ENCODE results near the gene HORMAD1. TPM values are rescaled to one million over a fixed set of nuclear protein-coding genes. Genes with fewer than 3 reads are reported as not detected.
A peak's percentile ranks its signal among the peaks of the same experiment; 100 is the strongest.

Gene HORMAD1
- polyA plus RNA-seq, 1 of the 3 experiments (the other 2 are of a cell fraction): not detected

- 89% methylated on average over 3 of the region's 3 CpGs for WGBS (ENCODE audit: low lambda C conversion rate)
- CTCF ChIA-PET: interaction anchor here (0.7 to 1.7 kb wide), 4 partner anchors 21 to 132 kb away, joined by 3 to 6 read pairs (median 3); no protein-coding TSS in a partner anchor
- H3K4me1 ChIP-seq (ENCODE audit: control insufficient read depth in 1 of 2, insufficient read depth in 2 of 2, low read depth in 1 of 2, low read length in 1 of 2): peaks cover 9 to 14% of the 10 kb centered on the region in 2 experiments; a peak in 2 of 4 replicates
Observed at GRCh38 chr1:150692720-150693119, 28.0 kb downstream of the HORMAD1 start.

GRCh38 chr1:150688763-150689162 lies 31.9 kb downstream of the HORMAD1 start:
- Histone ChIP-seq H4K20me1 (ENCODE audit: insufficient read depth) (no peaks in the 10 kb centered on the region), H3K27me3 (ENCODE audit: insufficient read depth) (no peaks in the 10 kb centered on the region), H3K36me3 (replicated peaks in 1 of 2; ENCODE audit: control insufficient read depth in 1 of 2, insufficient read depth in 2 of 2, low read length in 1 of 2) (peaks cover 36 to 41% of the 10 kb centered on the region in 2 experiments), H3K9ac (no peak overlapping the region), H3K9me2 (no peaks in the 10 kb centered on the region), H3K4me1 (ENCODE audit: control insufficient read depth in 1 of 2, insufficient read depth in 2 of 2, low read depth in 1 of 2, low read length in 1 of 2) (peaks cover 0 to 8% of the 10 kb centered on the region in 2 experiments; a peak in 1 of 4 replicates), H3K9me3 (no peaks in the 10 kb centered on the region), H3K4me3 (ENCODE audit: low read depth in 2 of 2, low read length in 1 of 2) (no peak overlapping the region), H3K79me2 (ENCODE audit: insufficient read depth) (no peaks in the 10 kb centered on the region), H2AFZ (ENCODE audit: low read depth) (no peak overlapping the region), H3K4me2 (no peak overlapping the region), H3F3A (replicated peaks; ENCODE audit: insufficient read depth) (no peaks in the 10 kb centered on the region), H3K27ac (ENCODE audit: low read depth in 2 of 2, low read length in 1 of 2) (no peak overlapping the region; a peak in 1 of 4 replicates)
- POLR2A ChIA-PET: no interaction called here
- no peak for DNase-seq
- 91% methylated on average over 1 of the region's 1 CpG for WGBS (ENCODE audit: low lambda C conversion rate)
- CTCF ChIA-PET: interaction anchor here (0.7 to 3.1 kb wide), 3 partner anchors 9 to 124 kb away, joined by 3 to 8 read pairs (median 5); partner anchors contain the start of gene GOLPH3L
- TF ChIP-seq FOSL2 (IDR thresholded peaks at IDR 0.05; ENCODE audit: borderline replicate concordance, low read depth) (no peak), REST (IDR thresholded peaks at IDR 0.05; ENCODE audit: low read depth, low read length) (no peak), TAF1 (IDR thresholded peaks at IDR 0.05; ENCODE audit: borderline replicate concordance, low read depth, low read length) (no peak), RXRA (IDR thresholded peaks at IDR 0.05; ENCODE audit: borderline replicate concordance, low read depth) (no peak), RCOR1 (IDR thresholded peaks at IDR 0.05; ENCODE audit: low read length) (no peak), FOXM1 (IDR thresholded peaks at IDR 0.05; ENCODE audit: low read depth) (no peak), PBX3 (IDR thresholded peaks at IDR 0.05) (no peak), IRF3 (IDR thresholded peaks at IDR 0.05; ENCODE audit: low read depth, low read length) (no peak), RAD21 (IDR thresholded peaks at IDR 0.05; ENCODE audit: low read length) (no peak), ZBTB33 (IDR thresholded peaks at IDR 0.05; ENCODE audit: borderline replicate concordance, low read depth) (no peak)

More at GRCh38 chr1:150692720-150693119, 28.0 kb downstream of the HORMAD1 start:
- no peaks in the 10 kb centered on the region for H3K27me3 ChIP-seq (ENCODE audit: insufficient read depth)
- H2AFZ ChIP-seq (ENCODE audit: low read depth): no peak overlapping the region
- DNase-seq: no peak
- no peaks in the 10 kb centered on the region for H4K20me1 ChIP-seq (ENCODE audit: insufficient read depth)
- peaks cover 43 to 46% of the 10 kb centered on the region in 2 experiments for H3K36me3 ChIP-seq (replicated peaks in 1 of 2; ENCODE audit: control insufficient read depth in 1 of 2, insufficient read depth in 2 of 2, low read length in 1 of 2)
- H3K79me2 ChIP-seq (ENCODE audit: insufficient read depth): peaks cover 22% of the 10 kb centered on the region
- POLR2A ChIA-PET: no interaction called here
- no peak overlapping the region for H3K4me3 ChIP-seq (ENCODE audit: low read depth in 2 of 2, low read length in 1 of 2)
- peaks cover 4% of the 10 kb centered on the region for H3F3A ChIP-seq (replicated peaks; ENCODE audit: insufficient read depth)
- TF ChIP-seq MEF2A (IDR thresholded peaks at IDR 0.05; ENCODE audit: borderline replicate concordance, low read depth): no peak
- no peak for TF ChIP-seq ZBTB33 (IDR thresholded peaks at IDR 0.05; ENCODE audit: borderline replicate concordance, low read depth)
- TF ChIP-seq CHD2 (IDR thresholded peaks at IDR 0.05; ENCODE audit: low read length, partially characterized antibody): no peak
- no peak overlapping the region for H3K9ac ChIP-seq
- no peaks in the 10 kb centered on the region for H3K9me3 ChIP-seq
- no peak overlapping the region for H3K4me2 ChIP-seq
- H3K27ac ChIP-seq (ENCODE audit: low read depth in 2 of 2, low read length in 1 of 2): peak overlapping the region in 1 of 2 experiments; percentile 52; a peak in 2 of 4 replicates
- H3K9me2 ChIP-seq: no peaks in the 10 kb centered on the region

Data from SK-N-SH (cell line).